ENCODE data around the gene IRAK2.
"Not testable (repeated sequence)": the region's sequence is repeated elsewhere in the genome, so short reads cannot be mapped to it uniquely, and the experiment has no call there.

The IRAK2 gene

DNA sequence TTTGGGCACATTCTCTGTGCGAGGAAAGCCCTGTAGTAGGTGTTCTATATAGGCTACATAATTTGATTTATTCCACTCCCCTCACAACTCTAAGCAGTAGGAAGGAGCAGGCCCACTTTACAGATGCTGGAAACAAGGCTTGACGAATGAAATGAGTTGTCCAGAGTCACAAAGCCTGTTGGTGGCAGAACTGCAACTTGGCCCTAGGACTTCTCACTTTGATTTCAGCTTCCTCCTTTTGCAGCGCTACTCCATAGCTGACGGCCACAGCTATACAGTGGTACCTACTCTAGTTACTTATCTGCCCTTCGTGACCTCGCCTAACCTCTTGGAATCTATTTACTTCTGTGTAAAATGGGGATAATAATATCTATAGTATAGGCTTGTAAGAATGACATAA lies 2.5 kb upstream of the IRAK2 start:
- FAIRE-seq = no peak

DNA sequence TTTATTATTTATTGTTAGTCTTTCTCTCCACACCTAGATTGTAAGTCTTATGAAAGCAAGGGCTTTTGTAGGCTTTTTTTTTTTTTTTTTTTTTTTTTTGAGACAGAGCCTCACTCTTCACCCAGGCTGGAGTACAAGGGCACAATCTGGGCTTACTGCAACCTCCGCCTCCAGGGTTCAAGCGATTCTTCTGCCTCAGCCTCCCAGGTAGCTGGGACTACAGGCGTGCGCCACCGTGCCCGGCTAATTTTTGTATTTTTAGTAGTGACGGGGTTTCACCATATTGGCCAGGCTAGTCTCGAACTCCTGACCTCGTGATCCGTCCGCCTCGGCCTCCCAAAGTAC lies 546 bp upstream of the IRAK2 start:
- not testable (repeated sequence) for FAIRE-seq

DNA sequence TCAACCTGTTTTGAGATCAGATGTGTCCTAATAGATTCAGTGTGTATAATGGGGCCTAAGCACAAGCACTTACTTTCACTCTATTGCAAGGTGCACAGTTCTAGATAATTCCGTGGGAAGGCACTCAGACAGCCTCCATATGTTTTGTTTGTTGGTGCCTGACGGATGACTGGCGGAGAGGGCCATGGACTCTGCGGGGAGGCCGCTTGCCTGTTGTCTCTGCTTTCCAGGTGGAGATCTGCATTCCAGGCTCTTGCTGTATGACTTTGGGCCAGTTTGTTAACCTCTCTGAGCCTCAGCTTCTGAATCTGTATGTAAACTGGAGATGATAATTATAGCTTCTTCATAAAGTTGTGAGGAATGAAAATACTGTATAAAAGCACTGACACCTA lies 1.5 kb downstream of the IRAK2 start:
- no peak for FAIRE-seq

DNA sequence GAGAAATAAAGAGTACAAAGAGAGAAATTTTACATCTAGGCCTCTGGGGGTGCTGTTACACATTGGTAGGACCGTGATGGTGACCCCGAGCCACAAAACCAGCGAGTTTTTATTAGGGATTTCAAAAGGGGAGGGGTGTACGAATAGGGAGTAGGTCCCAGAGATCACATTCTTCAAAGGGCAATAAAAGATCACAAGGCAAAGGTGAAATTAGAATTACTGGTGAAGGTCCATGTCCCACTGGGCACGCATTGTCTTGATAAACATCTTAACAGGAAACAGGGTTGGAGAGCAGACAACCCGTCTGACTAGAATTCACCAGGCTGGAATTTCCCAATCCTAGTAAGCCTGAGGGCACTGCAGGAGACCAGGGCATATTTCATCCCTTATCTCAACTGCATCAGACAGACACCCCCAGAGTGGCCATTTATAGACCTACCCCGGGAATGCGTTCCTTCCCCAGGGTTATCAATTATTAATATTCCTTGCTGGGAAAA lies 4.3 kb downstream of the IRAK2 start:
- no peak for FAIRE-seq

DNA sequence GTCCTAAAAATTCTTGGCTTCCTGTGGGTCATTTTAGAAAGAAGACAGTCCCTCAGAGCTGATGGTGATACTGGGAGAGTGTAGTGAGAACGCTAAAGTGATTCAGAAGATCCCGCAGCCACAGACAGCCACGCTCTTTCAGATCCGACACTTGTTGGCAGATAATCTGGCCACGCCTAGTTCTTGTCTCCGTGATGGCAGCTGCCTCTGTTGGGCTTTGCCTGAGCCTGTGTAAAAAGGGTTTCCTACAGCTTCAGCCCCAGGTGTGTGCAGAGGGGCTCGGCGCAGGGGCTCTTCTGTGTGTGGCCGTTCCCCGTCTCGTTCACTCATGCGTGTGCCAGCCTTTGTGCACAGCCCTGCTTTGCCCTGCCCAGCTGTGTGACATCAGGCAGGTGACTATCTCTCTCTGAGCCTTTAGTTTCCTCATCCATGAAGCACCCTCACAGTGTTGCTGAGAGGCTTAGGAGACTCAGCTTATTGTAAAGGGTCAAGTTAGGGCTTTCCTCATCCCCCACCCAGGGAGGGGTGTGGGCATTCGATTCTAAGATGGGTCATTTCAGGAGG lies 6.3 kb downstream of the IRAK2 start:
- FAIRE-seq = no peak

DNA sequence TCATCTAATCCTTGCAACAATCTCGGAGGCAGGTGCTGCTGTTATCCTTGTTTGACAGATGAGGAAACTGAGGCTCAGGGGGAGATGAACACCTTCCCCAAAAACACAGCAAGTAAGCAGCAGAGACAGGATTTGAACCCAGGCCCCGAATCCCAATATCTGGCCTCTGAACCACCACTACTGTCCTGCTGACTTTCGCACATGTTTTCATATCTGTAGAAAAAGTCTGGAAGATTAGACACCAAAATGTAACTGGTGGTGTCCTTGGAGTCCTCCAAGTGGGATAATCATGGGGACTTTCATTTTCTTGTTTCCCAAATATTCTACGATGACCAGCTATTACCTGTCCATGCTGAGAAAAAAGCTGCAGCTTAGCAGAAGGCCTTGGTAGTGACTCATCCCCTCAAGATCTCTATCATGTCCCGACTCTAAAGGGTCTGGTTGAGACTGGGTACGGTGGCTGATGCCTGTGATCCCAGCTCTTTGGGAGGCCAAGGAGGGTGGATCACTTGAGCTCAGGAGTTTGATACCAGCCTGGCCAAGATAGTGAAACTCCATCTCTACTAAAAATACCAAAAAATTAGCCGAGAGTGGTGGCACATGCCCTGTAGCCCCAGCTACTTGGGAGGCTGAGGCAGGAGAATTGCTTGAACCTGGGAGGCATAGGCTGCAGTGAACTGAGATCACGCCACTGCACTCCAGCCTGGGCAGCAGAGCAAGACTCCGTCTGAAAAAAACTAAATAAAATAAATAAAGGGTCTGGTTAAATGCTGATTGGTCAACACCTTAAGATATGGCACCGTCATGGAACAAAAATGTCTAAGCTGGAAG lies 8.6 kb downstream of the IRAK2 start:
- no peak for FAIRE-seq

DNA sequence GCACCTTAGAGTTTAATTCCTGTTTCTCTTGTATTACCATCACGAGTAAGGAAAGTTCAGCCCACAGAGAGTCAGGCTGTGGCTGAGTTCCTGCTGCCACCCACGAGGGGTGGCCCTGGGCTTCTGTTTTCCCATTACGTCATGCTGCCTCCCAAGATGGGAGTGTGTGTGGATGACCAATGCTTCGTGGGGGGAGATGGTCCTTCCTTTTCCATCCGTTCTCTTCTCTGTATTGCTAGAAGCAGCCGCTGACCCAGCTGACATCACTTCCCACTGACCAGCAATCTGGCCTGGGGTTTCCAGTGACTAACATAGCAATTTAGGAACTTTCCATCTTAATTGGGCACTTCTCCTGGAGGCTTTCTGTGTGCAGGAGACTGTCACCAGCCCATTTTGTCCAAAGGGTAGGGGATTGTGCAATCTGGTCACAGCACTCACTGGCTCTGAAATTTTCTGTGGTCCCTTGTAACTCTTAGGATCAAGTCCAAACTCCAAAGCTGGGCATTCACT lies 9.3 kb downstream of the IRAK2 start:
- FAIRE-seq = no peak

DNA sequence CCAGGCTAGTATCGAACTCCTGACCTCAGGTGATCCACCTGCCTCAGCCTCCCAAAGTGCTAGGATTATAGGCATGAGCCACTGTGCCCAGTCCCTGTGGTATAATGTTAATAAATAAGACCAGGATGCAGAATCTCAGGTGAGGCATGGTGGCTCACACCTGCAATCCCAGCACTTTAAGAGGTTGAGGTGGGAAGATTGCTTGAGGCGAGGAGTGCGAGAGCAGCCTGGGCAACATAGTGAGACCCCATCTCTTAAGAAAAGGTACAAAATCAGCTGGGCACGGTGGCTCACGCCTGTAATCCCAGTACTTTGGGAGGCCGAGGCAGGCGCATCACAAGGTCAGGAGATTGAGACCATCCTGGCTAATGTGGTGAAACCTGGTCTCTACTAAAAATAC lies 10.6 kb downstream of the IRAK2 start:
- not testable (repeated sequence) for FAIRE-seq

DNA sequence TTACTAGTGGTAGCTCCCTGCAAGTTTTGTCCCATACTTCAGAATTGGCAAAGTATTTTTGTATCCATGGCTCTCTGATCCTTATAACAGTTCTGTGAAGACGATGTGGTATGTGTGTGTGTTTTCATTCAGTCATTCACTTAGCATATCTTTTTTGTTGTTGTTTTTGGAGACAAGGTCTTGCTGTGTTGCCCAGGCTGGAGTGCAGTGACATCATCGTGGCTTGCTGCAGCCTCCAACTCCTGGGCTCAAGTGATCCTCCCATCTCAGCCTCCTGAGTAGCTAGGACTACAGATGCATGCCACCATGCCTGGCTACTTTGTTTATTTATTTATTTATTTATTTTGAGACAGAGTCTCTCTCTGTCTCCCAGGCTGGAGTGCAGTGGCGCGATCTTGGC lies 11.4 kb downstream of the IRAK2 start:
- not testable (repeated sequence) for FAIRE-seq

DNA sequence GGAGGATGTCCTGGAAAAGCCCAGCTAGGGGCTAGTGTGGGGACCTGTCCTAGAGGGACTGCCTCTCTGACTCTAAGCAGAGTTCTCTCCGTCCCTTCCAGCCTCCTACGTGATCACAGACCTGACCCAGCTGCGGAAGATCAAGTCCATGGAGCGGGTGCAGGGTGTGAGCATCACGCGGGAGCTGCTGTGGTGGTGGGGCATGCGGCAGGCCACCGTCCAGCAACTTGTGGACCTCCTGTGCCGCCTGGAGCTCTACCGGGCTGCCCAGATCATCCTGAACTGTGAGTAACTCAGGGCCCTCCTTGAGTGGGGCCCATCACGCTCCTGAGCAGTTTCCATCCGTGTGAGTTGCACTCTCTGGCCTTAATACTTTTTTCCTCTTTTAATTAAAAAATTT lies 13.0 kb downstream of the IRAK2 start:
- FAIRE-seq = no peak

DNA sequence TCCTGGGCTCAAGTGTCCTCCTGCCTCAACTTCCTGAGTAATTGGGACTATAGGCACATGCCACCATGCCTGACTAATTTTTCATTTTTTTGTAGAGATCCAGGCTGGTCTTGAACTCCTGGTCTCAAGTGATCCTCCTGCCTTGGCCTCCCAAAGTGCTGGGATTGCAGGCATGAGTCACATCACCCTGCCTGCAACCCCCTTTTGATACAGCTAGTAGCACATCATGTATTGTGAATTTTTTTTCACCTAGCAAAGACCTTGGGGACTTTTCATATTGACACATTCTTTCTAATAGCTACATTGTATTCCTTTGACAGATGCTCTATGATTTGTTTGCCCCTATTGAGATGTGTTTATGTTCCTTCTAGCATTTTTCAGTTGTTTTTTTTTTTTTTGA lies 14.2 kb downstream of the IRAK2 start:
- no peak for FAIRE-seq

DNA sequence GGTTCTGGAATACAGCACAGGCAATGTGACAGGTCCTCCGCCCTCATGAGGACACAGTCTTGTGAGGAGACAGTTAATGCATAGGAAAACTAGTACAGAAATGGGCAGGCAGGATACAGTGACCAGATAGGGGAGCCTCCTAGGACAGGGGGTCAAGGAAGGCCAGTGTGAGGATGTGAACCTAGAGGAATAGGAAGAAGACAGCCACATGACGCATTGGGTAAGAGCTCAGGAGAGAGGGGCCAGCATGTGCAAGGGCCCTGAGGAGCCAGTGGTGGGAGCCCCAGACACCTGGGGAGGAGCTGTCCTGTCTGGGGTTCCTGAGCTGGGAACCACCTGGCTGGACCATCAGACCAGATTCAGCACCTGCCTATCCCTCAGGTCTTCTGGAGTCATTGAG lies 15.6 kb downstream of the IRAK2 start:
- no peak for FAIRE-seq

DNA sequence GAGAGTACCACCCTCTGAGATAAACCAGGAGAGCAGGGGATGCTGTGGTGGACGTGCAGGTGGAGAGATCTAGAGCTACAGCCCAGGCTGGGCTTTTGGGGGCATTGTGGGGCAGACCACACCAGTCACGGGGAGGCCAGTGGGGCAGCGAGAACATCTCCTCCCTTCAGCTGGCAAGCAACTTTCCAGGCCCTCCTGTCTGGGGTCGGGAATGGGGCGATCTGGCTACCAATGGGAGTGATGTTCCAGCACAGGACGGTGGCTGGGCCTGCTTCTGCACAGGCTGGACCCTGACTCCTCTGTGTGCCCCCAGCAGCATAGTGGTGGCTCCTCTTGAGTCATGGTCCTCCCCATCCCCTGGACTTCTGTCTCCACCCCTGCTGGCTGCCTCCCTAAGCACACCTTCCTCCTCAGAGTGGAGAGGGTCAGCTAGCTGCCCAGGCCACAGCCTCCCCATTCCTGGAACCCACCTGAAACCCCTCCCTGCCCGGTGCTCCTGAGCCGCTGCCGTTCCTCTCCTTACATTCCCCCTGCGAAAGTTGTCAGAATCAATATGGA lies 16.1 kb downstream of the IRAK2 start:
- FAIRE-seq = no peak

DNA sequence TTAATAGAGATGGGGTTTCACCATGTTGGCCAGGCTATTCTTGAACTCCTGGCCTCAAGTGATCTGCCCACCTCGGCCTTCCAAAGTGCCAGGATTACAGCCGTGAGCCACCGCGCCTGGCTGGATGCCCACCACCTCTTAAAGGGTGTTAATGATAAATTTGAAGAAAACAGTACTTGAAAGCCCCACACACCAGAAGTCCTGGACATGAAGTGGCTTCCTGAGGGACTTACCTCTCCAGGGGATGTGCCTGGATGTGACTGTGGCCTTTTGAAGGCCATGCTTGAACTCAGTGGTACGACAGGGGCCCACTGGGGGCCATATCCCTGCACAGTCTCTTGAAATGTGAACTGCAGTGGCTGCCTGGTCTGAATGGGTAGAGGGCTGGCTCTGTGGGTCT lies 18.2 kb downstream of the IRAK2 start:
- no peak for FAIRE-seq

DNA sequence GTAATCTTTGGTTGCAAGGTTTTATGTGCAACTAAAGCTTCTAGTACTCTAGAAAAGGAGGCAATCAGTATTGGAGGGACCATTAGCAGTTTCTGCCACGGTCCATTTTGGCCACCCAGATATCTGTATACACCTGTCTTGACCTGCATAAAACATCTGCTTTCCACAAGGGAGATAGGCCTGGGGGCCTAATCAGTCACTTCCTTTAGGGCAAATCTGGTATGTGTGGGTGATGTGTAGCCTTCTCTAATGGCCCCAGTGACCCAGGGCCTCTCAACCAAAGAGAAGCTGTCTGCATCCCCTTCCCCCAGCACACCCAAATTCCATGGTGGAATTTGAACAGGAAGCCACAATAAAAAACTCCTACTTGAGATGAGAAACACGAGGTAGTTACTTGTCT lies 19.5 kb downstream of the IRAK2 start:
- no peak for FAIRE-seq

DNA sequence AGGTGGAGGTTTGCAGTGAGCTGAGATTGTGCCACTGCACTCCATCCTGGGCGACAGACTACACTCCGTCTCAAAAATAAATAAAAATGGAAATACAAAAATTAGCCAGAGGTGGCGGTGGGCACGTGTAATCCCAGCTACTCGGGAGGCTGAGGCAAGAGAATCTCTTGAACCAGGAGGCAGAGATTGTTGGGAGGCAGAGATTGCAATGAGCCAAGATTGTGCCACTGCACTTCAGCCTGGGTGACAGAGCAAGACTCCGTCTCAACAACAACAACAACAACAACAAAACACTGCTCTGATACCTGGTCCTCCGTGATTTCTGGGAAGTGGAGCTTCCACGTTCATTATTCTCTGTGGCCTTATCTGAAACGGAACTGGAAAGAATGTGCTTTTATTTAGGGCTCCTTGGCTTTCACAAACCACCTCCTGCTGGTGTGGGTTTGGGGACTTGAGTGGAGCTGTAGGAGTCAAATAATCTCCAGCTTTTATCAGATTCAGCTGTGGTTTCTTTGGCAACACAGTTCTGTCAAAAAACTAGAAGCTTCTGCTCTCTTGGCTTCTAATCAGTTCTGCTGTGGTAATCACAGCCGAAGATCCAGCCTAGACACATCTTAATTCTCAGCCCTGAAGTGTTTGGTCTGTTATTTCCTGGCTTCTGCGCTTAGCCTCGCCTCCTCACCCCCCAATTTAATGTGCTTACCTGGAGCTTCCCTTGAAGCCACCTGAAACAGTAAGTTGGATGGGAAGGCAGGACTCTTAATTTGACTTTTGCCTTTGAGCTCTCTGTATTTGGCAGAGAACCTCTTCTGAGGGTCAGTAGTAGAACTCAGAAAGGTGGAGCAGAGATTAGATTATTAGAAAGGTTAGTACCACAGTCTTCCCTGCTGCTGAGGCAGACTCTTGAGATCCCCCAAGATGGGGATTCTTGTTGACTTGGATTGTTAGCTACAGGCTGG lies 21.4 kb downstream of the IRAK2 start:
- FAIRE-seq = no peak

DNA sequence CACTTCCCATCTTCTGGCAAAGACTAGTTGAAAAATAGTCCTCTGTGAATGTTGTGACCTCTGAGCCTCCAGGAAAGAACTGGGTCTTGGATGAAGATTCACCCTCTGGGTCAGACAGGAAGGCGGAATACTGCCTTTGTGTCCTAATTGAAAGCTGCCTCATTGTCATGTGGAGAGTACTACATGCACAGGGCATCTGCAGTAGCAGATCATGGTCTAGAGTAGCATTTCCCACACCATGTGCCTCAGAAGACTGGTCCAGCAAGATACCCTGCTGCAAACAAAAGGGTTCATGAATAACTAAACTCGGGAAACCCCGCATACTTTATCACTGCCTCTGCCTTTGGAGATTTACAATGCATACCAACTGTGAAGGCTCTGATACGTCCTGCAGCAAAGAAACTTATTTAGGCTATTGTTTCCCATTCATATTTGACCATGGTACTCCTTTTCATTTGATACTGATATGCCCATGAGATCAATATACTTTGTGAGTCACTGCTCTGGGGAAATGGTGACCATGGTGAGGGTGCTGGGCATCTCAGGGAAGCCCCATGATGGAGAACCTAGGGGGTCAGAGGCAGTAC lies 22.7 kb downstream of the IRAK2 start:
- no peak for FAIRE-seq

DNA sequence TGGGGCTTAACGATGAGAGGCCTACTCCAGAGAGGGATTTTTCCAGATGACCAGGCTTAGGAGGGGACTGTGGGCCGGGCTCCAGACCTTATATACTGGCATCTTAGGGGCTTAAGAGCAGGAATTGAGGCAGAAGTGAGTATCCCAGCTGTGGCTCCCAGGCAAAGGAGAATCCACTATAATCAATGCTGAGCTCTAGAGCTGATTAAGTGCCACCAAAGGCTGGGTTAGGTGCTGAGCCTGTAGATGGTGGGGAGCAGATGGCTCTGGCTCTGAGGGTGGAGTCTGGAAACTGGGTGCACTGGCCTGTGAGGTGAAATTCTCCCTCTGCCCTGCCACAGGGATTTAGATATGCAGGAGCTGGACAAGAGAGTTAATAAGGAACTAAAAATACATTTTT lies 23.2 kb downstream of the IRAK2 start:
- FAIRE-seq = no peak

DNA sequence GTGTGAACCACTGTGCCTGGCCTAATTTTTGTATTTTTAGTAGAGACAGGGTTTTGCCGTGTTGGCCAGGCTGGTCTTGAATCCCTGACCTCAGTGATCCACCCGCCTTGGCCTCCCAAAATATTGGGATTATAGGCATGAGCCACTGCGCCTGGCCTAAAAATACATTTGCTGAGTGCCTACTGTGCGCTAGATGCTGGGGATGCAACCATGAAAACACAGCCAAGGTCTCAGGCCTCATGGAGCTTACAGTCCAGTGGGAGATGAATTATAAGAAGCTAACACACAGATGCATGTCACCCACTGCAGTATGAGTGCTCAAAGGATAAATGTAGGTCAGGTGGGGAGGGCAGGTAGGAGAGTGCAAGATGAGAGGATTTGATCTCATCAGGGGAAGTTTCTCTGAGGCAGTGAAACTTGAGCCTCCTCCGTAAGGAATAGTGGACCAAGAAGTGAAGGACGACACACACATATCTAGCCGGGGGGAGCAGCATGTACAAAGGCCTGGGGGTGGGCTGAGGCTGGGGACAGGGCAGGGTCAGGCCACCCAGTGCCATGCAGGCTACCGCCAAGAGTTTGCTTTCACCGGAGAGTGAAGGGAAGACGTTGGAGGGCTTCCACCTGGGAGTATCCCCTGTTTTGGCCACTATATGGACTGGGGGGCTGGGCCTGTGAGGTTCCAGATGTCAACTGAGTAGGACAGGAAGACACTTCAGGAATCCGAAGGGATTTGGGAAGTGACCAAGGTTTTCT lies 24.3 kb downstream of the IRAK2 start:
- FAIRE-seq = no peak

DNA sequence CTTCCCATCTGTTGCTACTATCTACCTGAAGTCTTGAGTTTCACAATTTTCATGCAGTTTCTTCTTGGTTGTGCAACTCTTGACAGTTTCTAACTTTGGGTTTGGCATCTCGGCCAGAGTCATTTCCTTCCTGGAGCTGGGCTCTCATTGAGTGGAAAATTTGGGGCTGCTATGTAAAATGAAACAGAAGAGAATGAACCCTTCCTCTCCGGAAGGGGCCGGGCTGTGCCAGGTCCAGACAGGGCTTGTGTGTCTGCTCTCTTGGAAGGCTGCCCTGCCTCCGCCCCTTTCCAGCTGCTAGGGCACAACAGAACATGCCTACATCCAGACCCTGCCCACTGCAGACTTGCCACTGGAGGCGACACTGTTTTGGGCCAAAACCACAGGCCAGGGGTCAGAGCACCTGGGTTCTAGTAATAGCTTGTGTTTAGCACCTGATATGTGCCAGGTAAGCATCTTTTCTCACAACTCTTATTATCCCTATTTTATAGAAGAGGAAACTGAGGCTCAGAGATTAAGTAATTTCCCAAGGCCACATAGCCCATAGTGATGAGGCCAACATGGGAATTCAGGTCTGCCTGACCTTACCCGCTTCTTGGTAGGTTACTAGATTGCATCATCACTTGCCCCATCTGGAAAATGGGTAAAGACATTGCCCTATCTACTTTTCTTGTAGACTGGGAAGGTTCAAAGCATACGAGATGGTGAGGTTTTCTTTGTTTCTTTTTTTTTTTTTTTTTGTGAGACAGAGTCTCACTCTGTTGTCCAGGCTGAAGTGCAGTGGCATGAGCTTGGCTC lies 25.0 kb downstream of the IRAK2 start:
- no peak for FAIRE-seq
